ENCODE measurements around the gene FSCN2. TPM values are rescaled to one million over a fixed set of nuclear protein-coding genes. Genes with fewer than 3 reads are reported as not detected.

The FSCN2 gene
- total RNA-seq, 2 donors from 2014 or later = 0.21 to 0.64 TPM

GRCh38 chr17:81541123-81541522 lies 12.9 kb downstream of the FSCN2 start:
- Mint-ChIP-seq H3K27ac (no peak overlapping the region), H3K4me1 (ENCODE audit: low read depth in 2 of 2) (no peaks in the 10 kb centered on the region), H3K27me3 (peaks cover 0 to 3% of the 10 kb centered on the region in 2 donors), H3K9me3 (no peaks in the 10 kb centered on the region), H3K36me3 (no peaks in the 10 kb centered on the region), H3K4me3 (no peak overlapping the region)
- no peak for ATAC-seq
- DNase-seq (ENCODE audit: low spot score) = no peak

GRCh38 chr17:81542431-81543338 lies 14.5 kb downstream of the FSCN2 start:
- Mint-ChIP-seq H3K4me1 (ENCODE audit: low read depth in 2 of 2) (no peaks in the 10 kb centered on the region), H3K4me3 (no peak overlapping the region), H3K9me3 (no peaks in the 10 kb centered on the region), H3K36me3 (no peaks in the 10 kb centered on the region), H3K27ac (no peak overlapping the region), H3K27me3 (peaks cover 0 to 3% of the 10 kb centered on the region in 2 donors)
- ATAC-seq (no peak), DNase-seq (ENCODE audit: low spot score) (no peak)

- Mint-ChIP-seq H3K9me3 (no peaks in the 10 kb centered on the region), H3K27me3 (no peaks in the 10 kb centered on the region), H3K4me1 (ENCODE audit: low read depth in 2 of 2) (no peaks in the 10 kb centered on the region), H3K36me3 (no peaks in the 10 kb centered on the region), H3K4me3 (no peak overlapping the region), H3K27ac (no peak overlapping the region)
- no peak for DNase-seq (ENCODE audit: low spot score)
- no peak for ATAC-seq
These were observed 15.1 kb downstream of the FSCN2 start for GRCh38 chr17:81543339-81543675.

- no peaks in the 10 kb centered on the region for H3K9me3 Mint-ChIP-seq
- DNase-seq (ENCODE audit: low spot score) (no peak), ATAC-seq (no peak)
- no peaks in the 10 kb centered on the region for H3K36me3 Mint-ChIP-seq
- H3K4me3 Mint-ChIP-seq = no peak overlapping the region
- no peaks in the 10 kb centered on the region for H3K27me3 Mint-ChIP-seq
- H3K4me1 Mint-ChIP-seq (ENCODE audit: low read depth in 2 of 2) = no peaks in the 10 kb centered on the region
- H3K27ac Mint-ChIP-seq = no peak overlapping the region
These were observed 15.6 kb downstream of the FSCN2 start for GRCh38 chr17:81543756-81544155.

GRCh38 chr17:81544281-81544974 lies 16.3 kb downstream of the FSCN2 start:
- Mint-ChIP-seq H3K4me3 (no peak overlapping the region), H3K36me3 (no peaks in the 10 kb centered on the region), H3K9me3 (no peaks in the 10 kb centered on the region), H3K4me1 (ENCODE audit: low read depth in 2 of 2) (peaks cover under 1 to 2% of the 10 kb centered on the region in 2 donors), H3K27me3 (no peaks in the 10 kb centered on the region), H3K27ac (no peak overlapping the region)
- DNase-seq (ENCODE audit: low spot score) = no peak
- no peak for ATAC-seq

GRCh38 chr17:81545160-81545949 lies 17.2 kb downstream of the FSCN2 start:
- Mint-ChIP-seq H3K4me1 (ENCODE audit: low read depth in 2 of 2) (peaks cover 7% of the 10 kb centered on the region in 2 donors), H3K4me3 (no peak overlapping the region), H3K9me3 (no peaks in the 10 kb centered on the region), H3K36me3 (no peaks in the 10 kb centered on the region), H3K27ac (no peak overlapping the region), H3K27me3 (no peaks in the 10 kb centered on the region)
- ATAC-seq (no peak), DNase-seq (ENCODE audit: low spot score) (no peak)

GRCh38 chr17:81546906-81547613 lies 18.9 kb downstream of the FSCN2 start:
- Mint-ChIP-seq H3K9me3 (no peaks in the 10 kb centered on the region), H3K27ac (no peak overlapping the region), H3K27me3 (no peaks in the 10 kb centered on the region), H3K4me3 (no peak overlapping the region), H3K4me1 (ENCODE audit: low read depth in 2 of 2) (peaks cover 10 to 13% of the 10 kb centered on the region in 2 donors), H3K36me3 (no peaks in the 10 kb centered on the region)
- DNase-seq (ENCODE audit: low spot score) (no peak), ATAC-seq (no peak)

- H3K4me3 Mint-ChIP-seq = no peak overlapping the region
- no peaks in the 10 kb centered on the region for H3K27me3 Mint-ChIP-seq
- no peak overlapping the region for H3K27ac Mint-ChIP-seq
- ATAC-seq (no peak), DNase-seq (ENCODE audit: low spot score) (no peak)
- H3K36me3 Mint-ChIP-seq = no peaks in the 10 kb centered on the region
- peaks cover 10 to 13% of the 10 kb centered on the region in 2 donors for H3K4me1 Mint-ChIP-seq (ENCODE audit: low read depth in 2 of 2)
- H3K9me3 Mint-ChIP-seq = no peaks in the 10 kb centered on the region
These were observed 19.4 kb downstream of the FSCN2 start for GRCh38 chr17:81547614-81547982.

GRCh38 chr17:81549031-81549557 lies 20.9 kb downstream of the FSCN2 start:
- H3K36me3 Mint-ChIP-seq = no peaks in the 10 kb centered on the region
- DNase-seq (ENCODE audit: low spot score) = no peak
- H3K4me1 Mint-ChIP-seq (ENCODE audit: low read depth in 2 of 2) = peaks cover 21 to 26% of the 10 kb centered on the region in 2 donors
- H3K4me3 Mint-ChIP-seq = no peak overlapping the region
- ATAC-seq = no peak
- no peaks in the 10 kb centered on the region for H3K27me3 Mint-ChIP-seq
- H3K9me3 Mint-ChIP-seq = no peaks in the 10 kb centered on the region
- peak overlapping the region in 1 of 2 donors; percentile 37 for H3K27ac Mint-ChIP-seq

GRCh38 chr17:81549826-81550225 lies 21.6 kb downstream of the FSCN2 start:
- Mint-ChIP-seq H3K4me3 (peak overlapping the region; percentile 89), H3K27ac (peak overlapping the region in 1 of 2 donors; percentile 37), H3K36me3 (no peaks in the 10 kb centered on the region)

GRCh38 chr17:81550285-81550684 lies 22.1 kb downstream of the FSCN2 start:
- ATAC-seq (no peak), DNase-seq (ENCODE audit: low spot score) (no peak)
- H3K27ac Mint-ChIP-seq = peak overlapping the region in 1 of 2 donors; percentile 37
- peak overlapping the region; percentile 89 for H3K4me3 Mint-ChIP-seq
- no peaks in the 10 kb centered on the region for H3K9me3 Mint-ChIP-seq
- peaks cover 25 to 29% of the 10 kb centered on the region in 2 donors for H3K4me1 Mint-ChIP-seq (ENCODE audit: low read depth in 2 of 2)
- no peaks in the 10 kb centered on the region for H3K36me3 Mint-ChIP-seq
- H3K27me3 Mint-ChIP-seq = no peaks in the 10 kb centered on the region

More at GRCh38 chr17:81549826-81550225, 21.6 kb downstream of the FSCN2 start:
- ATAC-seq (no peak), DNase-seq (ENCODE audit: low spot score) (no peak)
- H3K27me3 Mint-ChIP-seq = no peaks in the 10 kb centered on the region
- peaks cover 25 to 29% of the 10 kb centered on the region in 2 donors for H3K4me1 Mint-ChIP-seq (ENCODE audit: low read depth in 2 of 2)
- no peaks in the 10 kb centered on the region for H3K9me3 Mint-ChIP-seq

GRCh38 chr17:81550830-81551457 lies 22.8 kb downstream of the FSCN2 start:
- H3K27ac Mint-ChIP-seq = peak overlapping the region in 1 of 2 donors; percentile 16

More at GRCh38 chr17:81550830-81551457, 22.8 kb downstream of the FSCN2 start:
- Mint-ChIP-seq H3K4me1 (ENCODE audit: low read depth in 2 of 2) (peaks cover 25 to 29% of the 10 kb centered on the region in 2 donors), H3K9me3 (no peaks in the 10 kb centered on the region), H3K36me3 (no peaks in the 10 kb centered on the region), H3K27me3 (no peaks in the 10 kb centered on the region), H3K4me3 (peak overlapping the region; percentile 89)
- peak; percentile 44 for DNase-seq (ENCODE audit: low spot score)
- ATAC-seq = no peak

Measured in natural killer cell treated with Interleukin-12 subunit alpha and Interleukin-12 subunit beta and Interleukin-15 and Interleukin-18, amount 100 ng/mL, for 72 hours (primary cell).